Measurements from ENCODE around the gene PPTC7. TPM values are rescaled to one million over a fixed set of nuclear protein-coding genes. Genes with fewer than 3 reads are reported as not detected.
"Not testable (repeated sequence)": the region's sequence is repeated elsewhere in the genome, so short reads cannot be mapped to it uniquely, and the experiment has no call there.

The PPTC7 gene
- total RNA-seq, 1 donor from 2014 or later = 12.3 TPM

DNA sequence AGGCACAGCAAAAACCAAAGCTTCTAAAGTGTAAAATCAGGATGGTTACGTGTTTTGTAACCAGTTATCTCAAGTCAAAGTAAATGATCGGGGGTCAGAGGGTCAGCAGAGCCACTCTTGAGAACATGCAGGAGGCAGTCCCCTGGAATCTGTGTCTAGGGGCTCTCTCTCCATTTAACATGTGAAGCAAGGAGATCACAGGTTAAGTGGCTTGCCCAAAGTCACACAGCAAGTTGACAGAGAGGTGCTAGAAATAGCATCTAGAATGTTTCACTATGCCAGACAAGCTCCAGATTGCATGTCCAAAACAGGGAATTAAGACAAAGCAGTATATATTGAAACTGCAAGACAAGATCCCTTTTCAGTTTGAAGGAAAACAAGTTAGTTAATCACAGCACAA lies 33.4 kb downstream of the PPTC7 start:
- Histone ChIP-seq H3K4me1 (peaks cover 0 to 6% of the 10 kb centered on the region in 2 donors), H3K27ac (no peak overlapping the region), H3K27me3 (no peaks in the 10 kb centered on the region), H3K36me3 (peaks cover 4 to 20% of the 10 kb centered on the region in 2 donors), H3K4me3 (no peak overlapping the region), H3K9me3 (no peaks in the 10 kb centered on the region)
- TF ChIP-seq, protein P1, sequence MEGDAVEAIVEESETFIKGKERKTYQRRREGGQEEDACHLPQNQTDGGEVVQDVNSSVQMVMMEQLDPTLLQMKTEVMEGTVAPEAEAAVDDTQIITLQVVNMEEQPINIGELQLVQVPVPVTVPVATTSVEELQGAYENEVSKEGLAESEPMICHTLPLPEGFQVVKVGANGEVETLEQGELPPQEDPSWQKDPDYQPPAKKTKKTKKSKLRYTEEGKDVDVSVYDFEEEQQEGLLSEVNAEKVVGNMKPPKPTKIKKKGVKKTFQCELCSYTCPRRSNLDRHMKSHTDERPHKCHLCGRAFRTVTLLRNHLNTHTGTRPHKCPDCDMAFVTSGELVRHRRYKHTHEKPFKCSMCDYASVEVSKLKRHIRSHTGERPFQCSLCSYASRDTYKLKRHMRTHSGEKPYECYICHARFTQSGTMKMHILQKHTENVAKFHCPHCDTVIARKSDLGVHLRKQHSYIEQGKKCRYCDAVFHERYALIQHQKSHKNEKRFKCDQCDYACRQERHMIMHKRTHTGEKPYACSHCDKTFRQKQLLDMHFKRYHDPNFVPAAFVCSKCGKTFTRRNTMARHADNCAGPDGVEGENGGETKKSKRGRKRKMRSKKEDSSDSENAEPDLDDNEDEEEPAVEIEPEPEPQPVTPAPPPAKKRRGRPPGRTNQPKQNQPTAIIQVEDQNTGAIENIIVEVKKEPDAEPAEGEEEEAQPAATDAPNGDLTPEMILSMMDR (IDR thresholded peaks at IDR 0.05) = no peak
- intact Hi-C loops (cut with DNase I) = no loop called here
- no peak for DNase-seq (ENCODE audit: low spot score in 2 of 2)

DNA sequence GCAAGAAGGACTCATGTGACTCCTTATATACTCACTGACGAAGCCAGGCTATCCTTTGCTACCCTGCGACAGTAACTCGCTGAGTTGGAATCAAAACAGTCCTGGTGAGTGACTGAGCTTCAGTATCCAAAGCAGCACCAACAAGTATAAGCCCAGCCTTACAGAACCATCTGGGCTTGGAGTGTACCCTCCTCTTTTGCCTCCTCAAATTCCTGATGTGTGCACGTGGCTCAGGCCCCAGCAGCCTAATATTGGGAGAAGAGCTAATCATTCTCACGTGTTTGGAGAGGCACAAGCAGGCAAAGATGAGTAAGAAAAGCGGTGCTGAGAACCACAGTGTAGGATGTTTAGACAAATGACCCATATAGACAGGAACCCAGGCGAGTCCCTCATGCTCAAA lies 34.4 kb downstream of the PPTC7 start:
- intact Hi-C loops (cut with DNase I) = no loop called here
- TF ChIP-seq, protein P1 (IDR thresholded peaks at IDR 0.05) = no peak
- Histone ChIP-seq H3K4me3 (no peak overlapping the region), H3K36me3 (peaks cover 4 to 20% of the 10 kb centered on the region in 2 donors), H3K27me3 (no peaks in the 10 kb centered on the region), H3K4me1 (peaks cover 1 to 11% of the 10 kb centered on the region in 2 donors), H3K27ac (no peak overlapping the region), H3K9me3 (no peaks in the 10 kb centered on the region)
- DNase-seq (ENCODE audit: low spot score in 2 of 2) = no peak

DNA sequence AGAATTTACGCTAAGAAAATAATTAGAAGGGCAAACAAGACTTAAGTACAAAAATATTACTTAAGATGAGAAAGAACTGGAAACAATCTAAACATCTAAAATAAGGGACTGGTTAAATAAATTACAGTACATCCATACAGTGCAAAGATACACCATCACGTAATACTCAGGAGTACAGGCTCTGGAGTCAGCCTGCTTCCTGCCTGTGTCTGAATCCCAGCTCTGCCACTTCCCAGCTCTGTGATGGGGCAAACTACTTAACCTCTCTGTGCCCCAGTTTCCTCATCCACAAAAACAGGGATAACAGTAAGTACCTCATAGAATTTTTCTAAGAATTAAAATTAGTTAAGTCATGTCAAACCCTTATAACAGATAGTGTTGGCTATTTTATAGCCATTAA lies 36.0 kb downstream of the PPTC7 start:
- peaks cover 4 to 20% of the 10 kb centered on the region in 2 donors for H3K36me3 ChIP-seq
- intact Hi-C loops (cut with DNase I) = no loop called here
- no peak overlapping the region for H3K27ac ChIP-seq
- DNase-seq (ENCODE audit: low spot score in 2 of 2) = no peak
- no peaks in the 10 kb centered on the region for H3K27me3 ChIP-seq
- no peaks in the 10 kb centered on the region for H3K9me3 ChIP-seq
- TF ChIP-seq, protein P1 (IDR thresholded peaks at IDR 0.05) = no peak
- peaks cover 6 to 18% of the 10 kb centered on the region in 2 donors for H3K4me1 ChIP-seq
- no peak overlapping the region for H3K4me3 ChIP-seq

DNA sequence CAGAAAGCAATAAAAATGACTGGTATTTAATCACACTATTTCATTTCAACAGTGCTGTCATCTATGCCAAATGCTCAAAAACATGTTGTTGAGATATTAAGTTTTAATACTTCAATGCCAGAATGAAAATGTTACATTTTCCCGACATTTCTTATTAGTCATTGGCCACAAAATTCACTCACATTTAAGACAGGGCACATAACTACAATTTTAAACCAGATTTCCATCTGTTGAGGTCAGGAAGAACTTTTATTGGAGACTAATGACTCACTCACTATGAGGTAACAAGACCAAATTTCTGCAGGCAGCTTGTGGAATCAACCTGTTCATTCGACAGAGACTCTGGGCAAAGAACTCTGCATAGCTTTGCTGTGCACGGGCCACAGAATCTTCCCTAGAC lies 36.8 kb downstream of the PPTC7 start:
- no peaks in the 10 kb centered on the region for H3K27me3 ChIP-seq
- DNase-seq (ENCODE audit: low spot score in 2 of 2) = no peak
- H3K4me3 ChIP-seq = no peak overlapping the region
- peak overlapping the region in 1 of 2 donors; percentile 52 for H3K27ac ChIP-seq
- peaks cover 4 to 20% of the 10 kb centered on the region in 2 donors for H3K36me3 ChIP-seq
- TF ChIP-seq, protein P1 (IDR thresholded peaks at IDR 0.05) = no peak
- intact Hi-C loops (cut with DNase I) = no loop called here
- no peaks in the 10 kb centered on the region for H3K9me3 ChIP-seq
- peaks cover 6 to 18% of the 10 kb centered on the region in 2 donors for H3K4me1 ChIP-seq

DNA sequence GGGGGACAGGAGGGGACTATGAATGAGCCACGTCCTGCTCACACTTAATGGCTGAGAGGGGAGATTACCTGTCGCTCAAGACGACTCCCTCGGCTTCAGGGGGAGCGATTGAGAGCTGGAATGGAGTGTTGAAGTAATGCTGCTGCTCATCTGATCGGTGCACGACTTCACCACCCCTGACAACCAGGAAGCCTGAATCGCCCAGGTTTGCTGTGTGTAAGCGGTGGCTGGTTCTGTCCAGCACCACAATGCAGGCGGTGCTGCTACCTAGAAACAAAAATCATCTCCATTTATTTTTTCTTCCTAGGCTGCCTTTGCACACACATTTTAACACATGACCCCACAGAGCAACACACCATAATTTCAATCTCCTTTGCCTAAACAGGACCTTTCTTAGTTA lies 37.3 kb downstream of the PPTC7 start:
- Histone ChIP-seq H3K9me3 (no peaks in the 10 kb centered on the region), H3K4me3 (no peak overlapping the region), H3K4me1 (peaks cover 6 to 18% of the 10 kb centered on the region in 2 donors), H3K27ac (peak overlapping the region; percentile 35 to 52), H3K27me3 (no peaks in the 10 kb centered on the region), H3K36me3 (peaks cover 4 to 17% of the 10 kb centered on the region in 2 donors)
- intact Hi-C loops (cut with DNase I) = no loop called here
- no peak for DNase-seq (ENCODE audit: low spot score in 2 of 2)
- TF ChIP-seq, protein P1 (IDR thresholded peaks at IDR 0.05) = no peak

DNA sequence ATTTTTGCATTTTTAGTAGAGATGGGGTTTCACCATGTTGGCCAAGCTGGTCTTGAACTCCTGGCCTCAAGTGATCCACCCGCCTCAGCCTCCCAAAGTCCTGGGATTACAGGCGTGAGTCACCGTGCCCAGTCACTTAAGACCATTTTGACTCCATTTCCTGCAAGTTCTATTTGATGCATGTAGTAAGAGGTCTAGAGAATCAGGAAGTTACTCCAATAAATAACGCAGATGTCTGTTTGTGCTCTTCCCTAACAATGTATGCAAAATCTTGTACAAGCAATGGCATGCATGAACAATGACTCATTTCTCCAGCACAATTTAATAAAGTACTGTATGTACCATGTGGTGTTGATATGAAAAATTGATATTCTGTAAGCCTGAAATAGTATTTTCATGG lies 37.9 kb downstream of the PPTC7 start:
- intact Hi-C loops (cut with DNase I); H3K4me3 ChIP-seq; DNase-seq (ENCODE audit: low spot score in 2 of 2); H3K27ac ChIP-seq; H3K27me3 ChIP-seq; H3K9me3 ChIP-seq: not testable (repeated sequence)
- Histone ChIP-seq H3K4me1 (peaks cover 6 to 18% of the 10 kb centered on the region in 2 donors), H3K36me3 (peaks cover under 1 to 13% of the 10 kb centered on the region in 2 donors)

Measured in ascending aorta (tissue), 2 donors.